ENCODE results near the gene SLC13A3.
"Not testable (repeated sequence)": the region's sequence is repeated elsewhere in the genome, so short reads cannot be mapped to it uniquely, and the experiment has no call there.

Gene SLC13A3

GRCh38 chr20:46676649-46677316, 25.5 kb upstream of the SLC13A3 start:
- H3K9ac ChIP-seq (ENCODE audit: low read depth, low read length); H3K4me3 ChIP-seq (ENCODE audit: low read length); H3K27ac ChIP-seq (ENCODE audit: low read length); H3K4me1 ChIP-seq (ENCODE audit: insufficient read depth, low read length); H3K9me3 ChIP-seq (ENCODE audit: insufficient read depth, low read depth, low read length); H3K27me3 ChIP-seq (ENCODE audit: insufficient read depth, low read length): not testable (repeated sequence)
- H3K36me3 ChIP-seq (ENCODE audit: insufficient read depth, low read depth, low read length), result peaks cover 17% of the 10 kb centered on the region

GRCh38 chr20:46674253-46675083, 23.2 kb upstream of the SLC13A3 start:
- H3K36me3 ChIP-seq (ENCODE audit: insufficient read depth, low read depth, low read length), result 0 out of 2 replicates have a peak, but pooled peaks cover 4% of the 10 kb centered on the region
- peaks cover 2% of the 10 kb centered on the region; the same call in 1 of the 2 replicates for H3K4me1 ChIP-seq (ENCODE audit: insufficient read depth, low read length)
- H3K9me3 ChIP-seq (ENCODE audit: insufficient read depth, low read depth, low read length), result no peaks in the 10 kb centered on the region; the same call in 1 of the 2 replicates
- H3K27me3 ChIP-seq (ENCODE audit: insufficient read depth, low read length), result no peaks in the 10 kb centered on the region
- H3K27ac ChIP-seq (ENCODE audit: low read length), result no peak overlapping the region
- no peak overlapping the region for H3K4me3 ChIP-seq (ENCODE audit: low read length)
- peak overlapping the region; percentile 0; the same call in 1 of the 2 replicates for H3K9ac ChIP-seq (ENCODE audit: low read depth, low read length)

GRCh38 chr20:46673394-46674252, 22.4 kb upstream of the SLC13A3 start:
- Histone ChIP-seq H3K4me1 (ENCODE audit: insufficient read depth, low read length) (peaks cover 2% of the 10 kb centered on the region; the same call in 1 of the 2 replicates), H3K27ac (ENCODE audit: low read length) (no peak overlapping the region), H3K9ac (ENCODE audit: low read depth, low read length) (peak overlapping the region; percentile 0; the same call in 1 of the 2 replicates), H3K9me3 (ENCODE audit: insufficient read depth, low read depth, low read length) (no peaks in the 10 kb centered on the region; the same call in 1 of the 2 replicates), H3K36me3 (ENCODE audit: insufficient read depth, low read depth, low read length) (0 out of 2 replicates have a peak, but pooled peaks cover 4% of the 10 kb centered on the region), H3K4me3 (ENCODE audit: low read length) (no peak overlapping the region), H3K27me3 (ENCODE audit: insufficient read depth, low read length) (no peaks in the 10 kb centered on the region)

GRCh38 chr20:46672543-46673148, 21.4 kb upstream of the SLC13A3 start:
- no peaks in the 10 kb centered on the region; the same call in 1 of the 2 replicates for H3K9me3 ChIP-seq (ENCODE audit: insufficient read depth, low read depth, low read length)
- no peaks in the 10 kb centered on the region for H3K27me3 ChIP-seq (ENCODE audit: insufficient read depth, low read length)
- no peak overlapping the region for H3K4me3 ChIP-seq (ENCODE audit: low read length)
- no peaks in the 10 kb centered on the region for H3K36me3 ChIP-seq (ENCODE audit: insufficient read depth, low read depth, low read length)
- no peak overlapping the region for H3K9ac ChIP-seq (ENCODE audit: low read depth, low read length)
- H3K27ac ChIP-seq (ENCODE audit: low read length), result no peak overlapping the region
- H3K4me1 ChIP-seq (ENCODE audit: insufficient read depth, low read length), result peaks cover 2% of the 10 kb centered on the region; the same call in 1 of the 2 replicates

GRCh38 chr20:46671866-46672542, 20.7 kb upstream of the SLC13A3 start:
- H3K4me3 ChIP-seq (ENCODE audit: low read length), result no peak overlapping the region
- H3K27ac ChIP-seq (ENCODE audit: low read length), result no peak overlapping the region
- no peak overlapping the region for H3K9ac ChIP-seq (ENCODE audit: low read depth, low read length)
- H3K36me3 ChIP-seq (ENCODE audit: insufficient read depth, low read depth, low read length), result no peaks in the 10 kb centered on the region
- no peaks in the 10 kb centered on the region; the same call in 1 of the 2 replicates for H3K9me3 ChIP-seq (ENCODE audit: insufficient read depth, low read depth, low read length)
- no peaks in the 10 kb centered on the region for H3K27me3 ChIP-seq (ENCODE audit: insufficient read depth, low read length)
- peaks cover 2% of the 10 kb centered on the region; the same call in 1 of the 2 replicates for H3K4me1 ChIP-seq (ENCODE audit: insufficient read depth, low read length)

- Histone ChIP-seq H3K9ac (ENCODE audit: low read depth, low read length) (no peak overlapping the region), H3K27me3 (ENCODE audit: insufficient read depth, low read length) (no peaks in the 10 kb centered on the region), H3K36me3 (ENCODE audit: insufficient read depth, low read depth, low read length) (no peaks in the 10 kb centered on the region), H3K4me3 (ENCODE audit: low read length) (no peak overlapping the region), H3K27ac (ENCODE audit: low read length) (no peak overlapping the region), H3K4me1 (ENCODE audit: insufficient read depth, low read length) (peaks cover 2% of the 10 kb centered on the region; the same call in 1 of the 2 replicates), H3K9me3 (ENCODE audit: insufficient read depth, low read depth, low read length) (no peaks in the 10 kb centered on the region; the same call in 1 of the 2 replicates)
These were observed 19.6 kb upstream of the SLC13A3 start for GRCh38 chr20:46670585-46671584.

- Histone ChIP-seq H3K27me3 (ENCODE audit: insufficient read depth, low read length) (no peaks in the 10 kb centered on the region), H3K9ac (ENCODE audit: low read depth, low read length) (no peak overlapping the region), H3K27ac (ENCODE audit: low read length) (no peak overlapping the region), H3K36me3 (ENCODE audit: insufficient read depth, low read depth, low read length) (no peaks in the 10 kb centered on the region), H3K4me1 (ENCODE audit: insufficient read depth, low read length) (peaks cover 2% of the 10 kb centered on the region; the same call in 1 of the 2 replicates), H3K4me3 (ENCODE audit: low read length) (no peak overlapping the region), H3K9me3 (ENCODE audit: insufficient read depth, low read depth, low read length) (no peaks in the 10 kb centered on the region; the same call in 1 of the 2 replicates)
These were observed 18.9 kb upstream of the SLC13A3 start for GRCh38 chr20:46670228-46670584.

GRCh38 chr20:46666818-46667515, 15.7 kb upstream of the SLC13A3 start:
- no peaks in the 10 kb centered on the region for H3K4me1 ChIP-seq (ENCODE audit: insufficient read depth, low read length)
- H3K27ac ChIP-seq (ENCODE audit: low read length), result no peak overlapping the region
- no peak overlapping the region for H3K9ac ChIP-seq (ENCODE audit: low read depth, low read length)

GRCh38 chr20:46666306-46666705, 15.0 kb upstream of the SLC13A3 start:
- Histone ChIP-seq H3K27ac (ENCODE audit: low read length) (no peak overlapping the region), H3K4me3 (ENCODE audit: low read length) (no peak overlapping the region), H3K4me1 (ENCODE audit: insufficient read depth, low read length) (no peaks in the 10 kb centered on the region), H3K9me3 (ENCODE audit: insufficient read depth, low read depth, low read length) (no peaks in the 10 kb centered on the region; the same call in 1 of the 2 replicates), H3K9ac (ENCODE audit: low read depth, low read length) (no peak overlapping the region), H3K27me3 (ENCODE audit: insufficient read depth, low read length) (no peaks in the 10 kb centered on the region), H3K36me3 (ENCODE audit: insufficient read depth, low read depth, low read length) (no peaks in the 10 kb centered on the region)

More at GRCh38 chr20:46666818-46667515, 15.7 kb upstream of the SLC13A3 start:
- H3K9me3 ChIP-seq (ENCODE audit: insufficient read depth, low read depth, low read length), result no peaks in the 10 kb centered on the region; the same call in 1 of the 2 replicates
- H3K27me3 ChIP-seq (ENCODE audit: insufficient read depth, low read length), result no peaks in the 10 kb centered on the region
- no peak overlapping the region for H3K4me3 ChIP-seq (ENCODE audit: low read length)
- H3K36me3 ChIP-seq (ENCODE audit: insufficient read depth, low read depth, low read length), result no peaks in the 10 kb centered on the region
